IPS DF 4.7 (cell line): Measurements from ENCODE around the gene BCAS3.

Experiments
- DNase-seq: peaks from one replicate; pipeline ENCODE4 v3.0.0-alpha.2; 2013; ENCODE audit warnings: low spot score; ENCODE audit errors: extremely low read depth

Gene BCAS3

GRCh38 chr17:61149106-61149825 lies 471.6 kb downstream of the BCAS3 start:
- DNase-seq: no peak

GRCh38 chr17:61149862-61150362 lies 472.3 kb downstream of the BCAS3 start:
- no peak for DNase-seq

GRCh38 chr17:61150686-61151299 lies 473.1 kb downstream of the BCAS3 start:
- no peak for DNase-seq

GRCh38 chr17:61152898-61153297 lies 475.2 kb downstream of the BCAS3 start:
- no peak for DNase-seq

GRCh38 chr17:61155590-61156237 lies 478.1 kb downstream of the BCAS3 start:
- no peak for DNase-seq

GRCh38 chr17:61157246-61157886 lies 479.7 kb downstream of the BCAS3 start:
- no peak for DNase-seq

- no peak for DNase-seq
These were observed 480.7 kb downstream of the BCAS3 start for GRCh38 chr17:61158376-61158775.

- no peak for DNase-seq
These were observed 481.7 kb downstream of the BCAS3 start for GRCh38 chr17:61159221-61159814.

- no peak for DNase-seq
These were observed 482.6 kb downstream of the BCAS3 start for GRCh38 chr17:61160204-61160603.

- no peak for DNase-seq
These were observed 483.3 kb downstream of the BCAS3 start for GRCh38 chr17:61160789-61161445.

GRCh38 chr17:61161615-61162134 lies 484.0 kb downstream of the BCAS3 start:
- no peak for DNase-seq

- no peak for DNase-seq
These were observed 486.9 kb downstream of the BCAS3 start for GRCh38 chr17:61164517-61164916.

- DNase-seq: no peak
These were observed 489.4 kb downstream of the BCAS3 start for GRCh38 chr17:61167075-61167474.

GRCh38 chr17:61168506-61168905 lies 490.9 kb downstream of the BCAS3 start:
- DNase-seq: no peak

- no peak for DNase-seq
These were observed 496.7 kb downstream of the BCAS3 start for GRCh38 chr17:61174310-61174709.

GRCh38 chr17:61175298-61176142 lies 497.9 kb downstream of the BCAS3 start:
- DNase-seq: no peak

- no peak for DNase-seq
These were observed 499.7 kb downstream of the BCAS3 start for GRCh38 chr17:61177351-61177750.

GRCh38 chr17:61178284-61178683 lies 500.6 kb downstream of the BCAS3 start:
- no peak for DNase-seq

GRCh38 chr17:61179380-61179806 lies 501.7 kb downstream of the BCAS3 start:
- DNase-seq: no peak

GRCh38 chr17:61183793-61184192 lies 506.1 kb downstream of the BCAS3 start:
- DNase-seq: no peak
